OCI-LY1 (cell line): ENCODE results near the gene HM13.

Experiments
- H2AFZ ChIP-seq: fragments of 200-600 bp; sonication (generic), shearing (Covaris generic); 2 replicates; pipeline ENCODE4 v1.6.0; 2014; ENCODE audit warnings: antibody characterized with exemption, mild to moderate bottlenecking, low read length
- H3F3A ChIP-seq: fragments of 200-600 bp; sonication (generic), shearing (Covaris generic); 2 replicates; pipeline ENCODE4 v1.6.0; 2014; ENCODE audit warnings: mild to moderate bottlenecking, antibody characterized with exemption, low read length, moderate library complexity; ENCODE audit not compliant: insufficient read depth
- H3K27ac ChIP-seq: fragments of 200-600 bp; sonication (generic); 2 replicates; pipeline ENCODE4 v1.5.1; 2014; ENCODE audit warnings: low read length, mixed run types, mild to moderate bottlenecking, low read depth; ENCODE audit not compliant: poor library complexity, severe bottlenecking
- H3K27me3 ChIP-seq: fragments of 200-600 bp; sonication (generic); 2 replicates; pipeline ENCODE4 v1.6.0; 2014; ENCODE audit warnings: antibody characterized with exemption, mild to moderate bottlenecking, low read length, moderate library complexity; ENCODE audit not compliant: insufficient read depth
- H3K36me3 ChIP-seq: fragments of 200-600 bp; sonication (generic); 2 replicates; pipeline ENCODE4 v1.6.1; 2014; ENCODE audit warnings: mild to moderate bottlenecking, antibody characterized with exemption, low read length, moderate library complexity, mixed read lengths; ENCODE audit not compliant: insufficient read depth
- H3K4me1 ChIP-seq: fragments of 200-600 bp; sonication (generic); 2 replicates; pipeline ENCODE4 v1.5.1; 2014; ENCODE audit warnings: mild to moderate bottlenecking, low read length, moderate library complexity; ENCODE audit not compliant: insufficient read depth, severe bottlenecking
- H3K4me2 ChIP-seq: fragments of 200-600 bp; sonication (generic), shearing (Covaris generic); 2 replicates; pipeline ENCODE4 v1.6.1; 2014; ENCODE audit warnings: low read length
- H3K4me3 ChIP-seq: fragments of 200-600 bp; sonication (generic); 2 replicates; pipeline ENCODE4 v1.5.1; 2014; ENCODE audit warnings: low read length, low read depth, mild to moderate bottlenecking, mixed read lengths; ENCODE audit not compliant: poor library complexity, severe bottlenecking
- H3K79me2 ChIP-seq: fragments of 200-600 bp; shearing (Covaris generic); 2 replicates; pipeline ENCODE4 v1.6.1; 2016; ENCODE audit warnings: mixed run types, low read length, mixed read lengths; ENCODE audit not compliant: insufficient read depth
- H3K9ac ChIP-seq: fragments of 200-600 bp; sonication (generic), shearing (Covaris generic); 2 replicates; pipeline ENCODE4 v1.6.1; 2014; ENCODE audit warnings: mild to moderate bottlenecking, low read length, mixed read lengths
- H3K9me2 ChIP-seq: fragments of 200-600 bp; sonication (generic), shearing (Covaris generic); 2 replicates; pipeline ENCODE4 v1.6.1; 2014; ENCODE audit warnings: low read depth, mild to moderate bottlenecking, low read length, mixed read lengths
- H3K9me3 ChIP-seq: fragments of 200-600 bp; shearing (Covaris generic); 2 replicates; pipeline ENCODE4 v1.6.1; 2014; ENCODE audit warnings: low read length, mixed read lengths
- H4K20me1 ChIP-seq: fragments of 200-600 bp; sonication (generic), shearing (Covaris generic); 2 replicates; pipeline ENCODE4 v1.6.0; 2016; ENCODE audit warnings: mild to moderate bottlenecking, low read length; ENCODE audit not compliant: insufficient read depth
- EZH2 ChIP-seq: fragments of 200-600 bp; sonication (generic), shearing (Covaris generic); IDR thresholded peaks from 2 replicates; pipeline ENCODE4 v1.8.0; 2017; ENCODE audit warnings: borderline replicate concordance, mixed run types, mild to moderate bottlenecking, antibody characterized with exemption, low read length, moderate library complexity, mixed read lengths
- TF ChIP-seq, protein P1 (sequence below): fragments of 200-600 bp; sonication (generic), shearing (Covaris generic); IDR thresholded peaks from 2 replicates; pipeline ENCODE4 v1.5.1; 2017; ENCODE audit warnings: mild to moderate bottlenecking, antibody characterized with exemption, low read length, moderate library complexity, mixed read lengths

Gene HM13

DNA sequence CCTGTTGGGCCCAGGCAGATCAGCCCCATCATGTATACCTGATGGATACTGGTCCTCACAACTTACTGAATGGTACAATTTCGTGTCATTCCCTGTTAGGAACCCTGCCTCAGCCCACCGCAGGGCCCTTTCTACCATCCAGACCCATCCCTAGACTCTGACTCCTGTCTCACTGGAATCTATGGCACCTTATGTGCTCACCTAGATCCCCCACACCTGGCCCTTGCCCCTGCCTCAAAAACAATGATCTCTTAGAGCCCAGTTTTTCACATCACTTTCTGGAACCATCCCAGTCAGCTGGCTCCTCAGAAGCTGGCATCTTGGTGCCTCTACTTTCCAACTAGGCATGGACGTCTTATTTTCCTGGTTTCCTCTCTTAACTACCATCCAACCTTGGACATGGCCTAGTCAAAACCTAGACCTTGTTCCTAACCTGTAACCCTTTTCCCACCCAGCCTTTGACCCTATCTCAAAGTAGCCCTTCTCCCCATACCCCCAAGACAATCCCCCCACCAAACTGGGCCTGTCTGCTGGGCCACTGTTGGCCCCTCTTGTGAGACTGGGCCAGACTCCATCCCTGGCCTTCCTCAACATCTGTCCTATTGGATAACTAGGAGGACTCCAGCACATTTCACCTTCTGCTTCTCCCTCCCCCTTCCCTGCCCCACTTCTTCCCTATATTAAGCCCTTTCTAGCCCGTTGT lies 981 bp downstream of the HM13 start:
- H3K27ac ChIP-seq = no peak overlapping the region
- no peaks in the 10 kb centered on the region for H3F3A ChIP-seq
- peak overlapping the region; percentile 85 for H3K9ac ChIP-seq
- peaks cover 27% of the 10 kb centered on the region for H3K4me1 ChIP-seq
- no peaks in the 10 kb centered on the region for H3K9me3 ChIP-seq
- no peaks in the 10 kb centered on the region for H3K9me2 ChIP-seq
- H2AFZ ChIP-seq = no peak overlapping the region
- peaks cover 28% of the 10 kb centered on the region for H3K79me2 ChIP-seq
- no peaks in the 10 kb centered on the region for H3K27me3 ChIP-seq
- TF ChIP-seq EZH2 = no peak
- TF ChIP-seq, protein P1, sequence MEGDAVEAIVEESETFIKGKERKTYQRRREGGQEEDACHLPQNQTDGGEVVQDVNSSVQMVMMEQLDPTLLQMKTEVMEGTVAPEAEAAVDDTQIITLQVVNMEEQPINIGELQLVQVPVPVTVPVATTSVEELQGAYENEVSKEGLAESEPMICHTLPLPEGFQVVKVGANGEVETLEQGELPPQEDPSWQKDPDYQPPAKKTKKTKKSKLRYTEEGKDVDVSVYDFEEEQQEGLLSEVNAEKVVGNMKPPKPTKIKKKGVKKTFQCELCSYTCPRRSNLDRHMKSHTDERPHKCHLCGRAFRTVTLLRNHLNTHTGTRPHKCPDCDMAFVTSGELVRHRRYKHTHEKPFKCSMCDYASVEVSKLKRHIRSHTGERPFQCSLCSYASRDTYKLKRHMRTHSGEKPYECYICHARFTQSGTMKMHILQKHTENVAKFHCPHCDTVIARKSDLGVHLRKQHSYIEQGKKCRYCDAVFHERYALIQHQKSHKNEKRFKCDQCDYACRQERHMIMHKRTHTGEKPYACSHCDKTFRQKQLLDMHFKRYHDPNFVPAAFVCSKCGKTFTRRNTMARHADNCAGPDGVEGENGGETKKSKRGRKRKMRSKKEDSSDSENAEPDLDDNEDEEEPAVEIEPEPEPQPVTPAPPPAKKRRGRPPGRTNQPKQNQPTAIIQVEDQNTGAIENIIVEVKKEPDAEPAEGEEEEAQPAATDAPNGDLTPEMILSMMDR = no peak
- H3K4me3 ChIP-seq = peak overlapping the region; percentile 87
- H4K20me1 ChIP-seq = no peaks in the 10 kb centered on the region
- peak overlapping the region; percentile 86 for H3K4me2 ChIP-seq
- peaks cover 21% of the 10 kb centered on the region; the same call in 1 of the 2 replicates for H3K36me3 ChIP-seq

DNA sequence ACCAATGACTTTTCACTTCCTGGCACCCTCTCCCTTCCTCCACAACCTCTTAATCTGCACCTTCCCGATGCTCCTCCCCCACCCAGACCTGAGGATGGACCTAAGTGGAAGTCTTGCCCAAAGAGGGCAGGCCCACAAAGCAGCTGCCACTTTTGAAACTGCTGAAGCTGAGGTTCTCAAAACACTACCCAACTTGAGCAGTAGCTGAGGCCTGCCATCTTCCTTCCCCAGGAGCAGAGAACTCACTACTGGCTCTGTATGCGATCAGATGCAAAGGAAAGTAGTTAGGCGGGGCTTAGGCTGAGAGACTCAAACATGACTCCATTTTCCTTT lies 1.5 kb downstream of the HM13 start:
- peak overlapping the region; percentile 85; the same call in 1 of the 2 replicates for H3K9ac ChIP-seq
- H3K4me2 ChIP-seq = peak overlapping the region; percentile 86
- no peak overlapping the region for H2AFZ ChIP-seq
- H3K9me2 ChIP-seq = no peaks in the 10 kb centered on the region
- H3K36me3 ChIP-seq = peaks cover 21% of the 10 kb centered on the region; the same call in 1 of the 2 replicates
- H3F3A ChIP-seq = no peaks in the 10 kb centered on the region
- H3K27ac ChIP-seq = no peak overlapping the region
- H3K9me3 ChIP-seq = no peaks in the 10 kb centered on the region
- TF ChIP-seq, protein P1 = no peak
- no peak for TF ChIP-seq EZH2
- H3K4me1 ChIP-seq = peaks cover 27% of the 10 kb centered on the region
- no peaks in the 10 kb centered on the region for H4K20me1 ChIP-seq
- no peaks in the 10 kb centered on the region for H3K27me3 ChIP-seq
- H3K4me3 ChIP-seq = peak overlapping the region; percentile 87
- H3K79me2 ChIP-seq = peaks cover 28% of the 10 kb centered on the region

DNA sequence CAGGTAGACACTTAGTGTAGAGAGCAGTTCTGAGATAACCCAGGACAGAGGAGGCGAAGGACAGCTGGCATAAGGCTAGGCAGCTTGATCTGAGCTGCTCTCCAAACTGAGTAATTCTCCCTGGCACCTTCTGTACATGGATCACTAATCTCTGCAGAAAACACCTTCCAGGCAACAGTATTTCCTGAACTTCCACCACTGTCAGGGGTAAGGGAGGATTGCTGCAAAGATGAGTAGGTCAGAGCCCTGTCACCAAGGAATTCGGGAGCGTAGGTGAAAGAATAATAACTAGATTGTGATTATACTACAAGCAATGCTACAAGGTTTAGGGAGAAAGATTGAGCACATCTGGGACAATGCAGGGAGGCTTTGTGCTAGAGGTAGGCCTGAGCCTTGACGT lies 1.9 kb downstream of the HM13 start:
- Histone ChIP-seq H3F3A (no peaks in the 10 kb centered on the region), H4K20me1 (no peaks in the 10 kb centered on the region), H3K4me2 (peak overlapping the region; percentile 86; the same call in 1 of the 2 replicates), H3K36me3 (peaks cover 25% of the 10 kb centered on the region; the same call in 1 of the 2 replicates), H3K27me3 (no peaks in the 10 kb centered on the region), H3K4me1 (peaks cover 27% of the 10 kb centered on the region), H2AFZ (no peak overlapping the region), H3K4me3 (peak overlapping the region; percentile 87), H3K9me3 (no peaks in the 10 kb centered on the region), H3K27ac (no peak overlapping the region), H3K9me2 (no peaks in the 10 kb centered on the region), H3K79me2 (peaks cover 28% of the 10 kb centered on the region), H3K9ac (peak overlapping the region; percentile 85; the same call in 1 of the 2 replicates)
- TF ChIP-seq, protein P1 = no peak
- no peak for TF ChIP-seq EZH2
